Measurements from ENCODE around the gene EPS8.

The EPS8 gene

GRCh38 chr12:15808652-15809051 is 19.5 kb upstream of the EPS8 start:
- TF ChIP-seq FOXP2 (optimal IDR thresholded peaks at IDR 0.05; ENCODE audit: borderline replicate concordance, extremely low read depth, extremely low read length, insufficient read depth), result no peak

DNA sequence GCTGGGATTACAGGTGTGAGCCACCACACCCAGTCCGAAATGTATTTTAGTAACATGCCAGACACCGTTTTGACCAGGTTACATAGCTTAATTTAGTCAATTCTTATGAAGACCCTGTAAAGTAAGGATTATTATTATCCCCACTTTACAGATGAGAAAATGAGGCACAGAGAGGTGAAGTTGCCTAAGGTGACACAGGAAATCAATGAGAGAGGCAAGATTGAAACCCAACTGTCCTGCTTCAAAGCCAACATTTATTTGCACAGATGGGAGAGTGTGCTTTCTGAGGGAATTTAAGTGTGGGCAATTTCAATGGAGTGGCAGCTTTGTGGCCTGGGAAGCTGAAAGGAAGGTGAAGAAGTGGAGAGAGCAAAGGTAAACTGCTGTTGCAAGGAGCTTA is 19.1 kb upstream of the EPS8 start:
- TF ChIP-seq POLR2AphosphoS5 (IDR thresholded peaks at IDR 0.05; ENCODE audit: low read depth, low read length) (no peak), FOXP2 (optimal IDR thresholded peaks at IDR 0.05; ENCODE audit: borderline replicate concordance, extremely low read depth, extremely low read length, insufficient read depth) (no peak), SIN3A (IDR thresholded peaks at IDR 0.05; ENCODE audit: borderline replicate concordance, insufficient read depth, low read length) (no peak), TAF1 (IDR thresholded peaks at IDR 0.05; ENCODE audit: borderline replicate concordance, insufficient read depth, low read length) (no peak), REST (IDR thresholded peaks at IDR 0.05; ENCODE audit: insufficient read depth in 1 of 2, low read depth in 2 of 2, low read length in 2 of 2) (no peak)

DNA sequence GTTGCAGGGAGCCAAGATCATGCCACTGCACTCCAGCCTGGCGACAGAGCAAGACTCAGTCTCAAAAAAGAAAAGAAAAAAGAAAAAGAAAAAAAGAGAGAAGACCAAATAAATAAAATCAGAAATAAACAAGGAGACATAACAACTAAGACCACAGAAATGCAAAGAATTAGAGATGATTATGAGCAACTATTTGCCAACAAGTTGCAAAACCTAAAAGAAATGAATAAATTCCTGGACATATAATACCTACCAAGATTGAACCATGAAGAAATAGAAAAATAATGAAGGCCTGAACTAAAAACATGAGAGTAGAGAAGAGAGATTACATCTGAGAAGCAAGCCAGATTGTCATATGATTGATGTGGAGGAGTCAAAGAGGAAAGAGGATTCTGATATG is 17.6 kb upstream of the EPS8 start:
- TF ChIP-seq SIN3A (IDR thresholded peaks at IDR 0.05; ENCODE audit: borderline replicate concordance, insufficient read depth, low read length) (no peak), FOXP2 (optimal IDR thresholded peaks at IDR 0.05; ENCODE audit: borderline replicate concordance, extremely low read depth, extremely low read length, insufficient read depth) (no peak), TAF1 (IDR thresholded peaks at IDR 0.05; ENCODE audit: borderline replicate concordance, insufficient read depth, low read length) (no peak), REST (IDR thresholded peaks at IDR 0.05; ENCODE audit: insufficient read depth in 1 of 2, low read depth in 2 of 2, low read length in 2 of 2) (no peak), POLR2AphosphoS5 (IDR thresholded peaks at IDR 0.05; ENCODE audit: low read depth, low read length) (no peak)

GRCh38 chr12:15801770-15802744 is 12.9 kb upstream of the EPS8 start:
- TF ChIP-seq POLR2AphosphoS5 (IDR thresholded peaks at IDR 0.05; ENCODE audit: low read depth, low read length) (no peak), TAF1 (IDR thresholded peaks at IDR 0.05; ENCODE audit: borderline replicate concordance, insufficient read depth, low read length) (no peak), SIN3A (IDR thresholded peaks at IDR 0.05; ENCODE audit: borderline replicate concordance, insufficient read depth, low read length) (no peak), REST (IDR thresholded peaks at IDR 0.05; ENCODE audit: insufficient read depth in 1 of 2, low read depth in 2 of 2, low read length in 2 of 2) (no peak), FOXP2 (optimal IDR thresholded peaks at IDR 0.05; ENCODE audit: borderline replicate concordance, extremely low read depth, extremely low read length, insufficient read depth) (no peak)

DNA sequence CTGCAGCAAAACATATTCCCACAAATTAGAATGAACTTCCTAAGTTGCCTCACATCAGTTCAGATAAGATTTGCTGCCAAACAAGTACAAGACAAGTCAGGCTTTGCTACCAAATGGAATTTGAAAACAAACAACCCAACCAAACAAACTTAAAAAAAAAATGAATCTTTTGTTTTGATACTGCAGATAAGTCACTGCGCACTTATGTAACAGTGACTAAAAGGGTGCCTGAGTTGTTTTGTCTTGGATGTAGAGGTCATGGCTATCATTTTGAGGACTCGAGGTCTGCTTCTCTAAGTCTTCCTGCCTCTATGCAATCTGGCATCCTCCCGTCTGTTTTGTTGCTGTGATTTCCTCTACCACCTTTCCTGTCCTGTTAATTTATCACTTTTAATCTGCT is 11.1 kb upstream of the EPS8 start:
- TF ChIP-seq REST (IDR thresholded peaks at IDR 0.05; ENCODE audit: insufficient read depth in 1 of 2, low read depth in 2 of 2, low read length in 2 of 2), result no peak
- no peak for TF ChIP-seq FOXP2 (optimal IDR thresholded peaks at IDR 0.05; ENCODE audit: borderline replicate concordance, extremely low read depth, extremely low read length, insufficient read depth)
- TF ChIP-seq TAF1 (IDR thresholded peaks at IDR 0.05; ENCODE audit: borderline replicate concordance, insufficient read depth, low read length), result no peak
- no peak for TF ChIP-seq POLR2AphosphoS5 (IDR thresholded peaks at IDR 0.05; ENCODE audit: low read depth, low read length)
- no peak for TF ChIP-seq SIN3A (IDR thresholded peaks at IDR 0.05; ENCODE audit: borderline replicate concordance, insufficient read depth, low read length)

All from PFSK-1 (cell line).